Hindlimb muscle (tissue), 1 donor: Measurements from ENCODE around the gene TJAP1. TPM values are rescaled to one million over a fixed set of nuclear protein-coding genes. Genes with fewer than 3 reads are reported as not detected.

Source experiments
- DNase-seq: peaks from one replicate; pipeline ENCODE4 v3.0.0-alpha.2; 2013
- polyA plus RNA-seq: library from polyadenylated mRNA; unstranded; fragments of 120-200 nt; gene quantifications from one replicate; pipeline ENCODE4 v1.2.1, GENCODE V29; 2013; ENCODE audit not compliant: insufficient read length

TJAP1 gene, protein sequence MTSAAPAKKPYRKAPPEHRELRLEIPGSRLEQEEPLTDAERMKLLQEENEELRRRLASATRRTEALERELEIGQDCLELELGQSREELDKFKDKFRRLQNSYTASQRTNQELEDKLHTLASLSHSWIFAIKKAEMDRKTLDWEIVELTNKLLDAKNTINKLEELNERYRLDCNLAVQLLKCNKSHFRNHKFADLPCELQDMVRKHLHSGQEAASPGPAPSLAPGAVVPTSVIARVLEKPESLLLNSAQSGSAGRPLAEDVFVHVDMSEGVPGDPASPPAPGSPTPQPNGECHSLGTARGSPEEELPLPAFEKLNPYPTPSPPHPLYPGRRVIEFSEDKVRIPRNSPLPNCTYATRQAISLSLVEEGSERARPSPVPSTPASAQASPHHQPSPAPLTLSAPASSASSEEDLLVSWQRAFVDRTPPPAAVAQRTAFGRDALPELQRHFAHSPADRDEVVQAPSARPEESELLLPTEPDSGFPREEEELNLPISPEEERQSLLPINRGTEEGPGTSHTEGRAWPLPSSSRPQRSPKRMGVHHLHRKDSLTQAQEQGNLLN
- 32.4 TPM for polyA plus RNA-seq

DNA sequence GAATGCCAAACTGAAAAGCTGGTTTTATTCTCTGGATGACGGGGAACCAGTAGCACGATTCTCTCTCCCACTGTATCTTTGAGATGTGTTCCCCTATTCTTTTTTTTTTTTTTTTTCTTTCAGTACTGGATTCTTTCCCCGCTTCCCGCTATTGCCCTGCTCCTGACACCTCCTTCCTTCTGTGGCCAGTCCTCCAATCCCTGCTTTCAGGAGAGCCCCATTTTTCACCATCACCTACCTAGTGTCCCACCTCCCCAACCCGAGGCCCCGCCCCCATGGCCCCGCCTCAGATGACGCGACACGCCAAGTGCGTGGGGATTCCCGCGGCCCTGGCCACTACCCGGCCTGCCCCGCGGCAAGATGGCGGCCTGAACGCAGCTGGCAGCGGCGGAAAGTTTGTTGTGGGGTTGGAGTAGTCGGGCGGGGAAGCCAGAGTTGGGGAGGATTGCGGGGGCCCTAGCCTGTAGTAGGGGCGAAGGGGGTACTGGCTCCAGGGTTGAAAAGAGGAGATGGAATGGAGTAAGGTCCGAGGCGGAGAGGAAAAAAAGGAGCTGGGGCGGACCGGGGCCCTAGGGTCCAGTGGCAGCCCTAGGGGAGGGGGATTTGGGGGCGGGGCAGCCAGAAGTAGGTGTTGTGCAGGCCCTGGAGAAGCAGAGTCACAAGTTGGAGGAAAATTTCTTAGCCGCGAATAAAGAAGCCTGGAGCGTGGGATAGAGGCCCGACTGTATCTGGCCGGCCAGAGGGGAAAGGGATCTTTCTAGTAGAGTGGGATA is at the start of gene TJAP1:
Gene TJAP1, plus strand, starts transcription at position 336 of the 773 bp plus-strand sequence. CDS start 21,432 bp downstream, outside the sequence.
- peak; percentile 91 for DNase-seq

- DNase-seq: no peak
These were observed 49.2 kb upstream of the TJAP1 start for GRCh38 chr6:43428112-43428570.

GRCh38 chr6:43428874-43429273 is 48.5 kb upstream of the TJAP1 start:
- no peak for DNase-seq

GRCh38 chr6:43432009-43432945 is 45.1 kb upstream of the TJAP1 start:
- DNase-seq: no peak

- DNase-seq: no peak
These were observed 44.2 kb upstream of the TJAP1 start for GRCh38 chr6:43433148-43433547.

- no peak for DNase-seq
These were observed 43.1 kb upstream of the TJAP1 start for GRCh38 chr6:43434001-43434840.

DNA sequence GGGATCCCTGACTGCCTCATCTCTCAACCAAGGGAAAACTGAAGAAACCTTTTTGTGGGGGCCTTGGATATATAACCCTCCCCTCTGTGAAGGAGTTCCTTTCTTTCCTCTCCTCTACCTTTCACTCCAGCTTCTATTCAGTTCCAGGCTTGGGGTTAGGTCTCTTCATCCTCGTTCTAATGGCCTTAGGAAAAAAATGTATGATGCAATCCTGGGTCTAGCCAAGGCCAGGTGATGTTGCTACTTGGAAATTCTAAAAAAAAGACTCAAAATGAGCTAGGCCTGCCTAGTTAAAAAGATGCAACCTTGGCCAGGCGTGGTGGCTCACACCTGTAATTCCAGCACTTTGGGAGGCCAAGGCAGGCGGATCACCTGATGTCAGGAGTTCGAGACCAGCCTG is 42.4 kb upstream of the TJAP1 start:
- DNase-seq: no peak

GRCh38 chr6:43435682-43436437 is 41.5 kb upstream of the TJAP1 start:
- DNase-seq: no peak

DNA sequence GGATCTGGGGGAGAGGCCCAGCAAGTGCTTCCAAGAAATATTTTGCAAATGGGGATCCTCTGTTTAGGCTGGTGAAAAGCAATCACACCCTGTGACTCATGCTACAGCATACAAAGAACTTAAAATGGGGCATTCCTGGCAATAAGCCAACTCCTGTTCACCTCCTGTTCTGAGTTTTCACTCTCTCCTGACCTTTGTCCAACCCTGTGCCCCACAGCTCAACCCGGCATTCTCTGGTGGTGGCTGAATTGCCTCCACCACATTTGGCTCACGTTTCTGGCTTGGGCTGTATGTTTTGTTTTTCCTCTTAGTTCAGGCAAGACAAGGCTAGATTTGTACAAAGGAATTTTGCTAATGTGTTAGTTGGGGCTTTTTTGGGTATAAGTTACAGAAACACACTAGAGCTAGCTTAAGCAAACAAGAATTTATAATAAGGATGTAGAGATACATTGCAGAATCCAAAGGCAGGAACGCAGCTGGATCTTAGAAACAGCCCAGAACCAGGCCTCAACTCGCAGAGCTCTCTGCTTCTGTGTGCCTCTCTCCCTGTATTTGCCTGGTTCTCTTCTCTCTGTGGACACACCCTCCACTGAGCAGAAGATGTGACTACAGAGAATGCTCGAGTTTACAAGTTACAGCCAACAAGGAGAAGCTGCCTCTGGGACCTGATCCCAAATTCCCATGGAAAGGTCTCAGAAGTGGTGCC is 40.6 kb upstream of the TJAP1 start:
- no peak for DNase-seq

GRCh38 chr6:43437700-43438099 is 39.7 kb upstream of the TJAP1 start:
- DNase-seq: no peak

- no peak for DNase-seq
These were observed 34.4 kb upstream of the TJAP1 start for GRCh38 chr6:43442935-43443334.

GRCh38 chr6:43444036-43444435 is 33.3 kb upstream of the TJAP1 start:
- no peak for DNase-seq

- no peak for DNase-seq
These were observed 32.8 kb upstream of the TJAP1 start for GRCh38 chr6:43444582-43444981.

DNA sequence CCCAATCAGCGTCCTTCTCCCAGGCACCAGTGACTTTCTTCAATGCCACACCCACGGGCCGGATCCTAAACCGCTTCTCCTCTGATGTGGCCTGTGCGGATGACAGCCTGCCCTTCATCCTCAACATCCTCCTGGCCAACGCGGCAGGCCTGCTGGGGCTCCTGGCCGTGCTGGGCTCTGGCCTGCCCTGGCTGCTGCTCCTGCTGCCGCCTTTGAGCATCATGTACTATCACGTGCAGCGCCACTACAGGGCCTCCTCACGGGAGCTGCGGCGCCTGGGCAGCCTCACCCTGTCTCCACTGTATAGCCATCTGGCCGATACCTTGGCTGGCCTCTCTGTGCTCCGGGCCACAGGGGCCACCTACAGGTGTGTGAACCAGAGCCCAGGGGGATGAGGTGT is 31.8 kb upstream of the TJAP1 start:
- no peak for DNase-seq

DNA sequence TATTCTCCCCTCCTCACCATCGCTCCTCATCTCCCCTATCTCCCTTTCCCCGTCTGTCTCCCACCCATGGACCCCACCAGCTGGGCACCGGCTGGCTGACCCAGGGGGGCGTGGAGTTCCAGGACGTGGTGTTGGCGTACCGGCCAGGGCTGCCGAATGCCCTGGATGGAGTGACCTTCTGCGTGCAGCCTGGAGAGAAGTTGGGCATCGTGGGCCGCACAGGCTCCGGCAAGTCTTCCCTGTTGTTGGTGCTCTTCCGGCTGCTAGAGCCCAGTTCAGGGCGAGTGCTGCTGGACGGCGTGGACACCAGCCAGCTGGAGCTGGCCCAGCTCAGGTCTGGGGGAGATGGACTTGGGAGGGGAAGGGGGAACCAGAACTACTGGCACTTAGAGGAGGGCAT is 29.8 kb upstream of the TJAP1 start:
- DNase-seq: no peak

GRCh38 chr6:43448916-43449315 is 28.5 kb upstream of the TJAP1 start:
- no peak for DNase-seq

GRCh38 chr6:43450699-43451131 is 26.7 kb upstream of the TJAP1 start:
- DNase-seq: no peak

- no peak for DNase-seq
These were observed 26.0 kb upstream of the TJAP1 start for GRCh38 chr6:43451348-43451747.

DNA sequence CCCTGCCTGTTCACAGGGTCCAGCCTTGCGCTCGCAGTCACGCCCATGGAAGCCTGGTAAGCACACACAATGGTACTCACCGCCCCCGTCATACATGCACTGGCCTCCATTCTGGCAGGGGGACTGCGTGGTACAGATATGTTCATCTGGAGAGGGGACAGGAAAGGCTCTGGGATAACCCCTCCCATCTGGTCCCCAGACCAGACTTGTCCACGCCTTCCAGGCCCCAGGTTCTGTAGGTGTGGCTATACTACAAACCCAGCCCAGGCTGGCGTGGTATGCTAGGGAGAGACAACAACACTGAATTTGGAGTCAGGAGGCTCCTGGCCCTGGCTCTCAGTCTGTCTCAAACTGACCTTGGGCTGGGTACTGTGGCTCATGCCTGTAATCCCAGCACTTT is 25.4 kb upstream of the TJAP1 start:
- DNase-seq: no peak

- no peak for DNase-seq
These were observed 24.5 kb upstream of the TJAP1 start for GRCh38 chr6:43452896-43453295.
